ENCODE measurements around the gene GPR183. TPM values are rescaled to one million over a fixed set of nuclear protein-coding genes. Genes with fewer than 3 reads are reported as not detected.

The GPR183 gene
- total and polyA plus RNA-seq, 2 of the 8 experiments (the other 6 are each of a cell fraction or from before 2014, with no cell fraction given): not detected

- Histone ChIP-seq H3K27ac (ENCODE audit: low read depth, low read length) (no peak overlapping the region), H3K79me2 (ENCODE audit: control insufficient read depth in 1 of 2, insufficient read depth in 2 of 2, low read length in 2 of 2) (no peaks in the 10 kb centered on the region), H2BK20ac (ENCODE audit: low read length) (no peak overlapping the region), H2BK15ac (ENCODE audit: low read length) (no peak overlapping the region), H2AFZ (ENCODE audit: low read length) (no peak overlapping the region), H2AK5ac (ENCODE audit: low read depth, low read length) (no peak overlapping the region), H3K18ac (ENCODE audit: extremely low read depth, low read length) (no peak overlapping the region), H3K56ac (replicated peaks; ENCODE audit: insufficient read length, low read depth, low read length) (no peak overlapping the region), H3K4me3 (ENCODE audit: extremely low read depth in 1 of 4, insufficient read depth in 2 of 4, low read depth in 3 of 4, low read length in 4 of 4) (no peak overlapping the region), H4K91ac (replicated peaks; ENCODE audit: insufficient read length, low read length) (no peak overlapping the region), H4K20me1 (replicated peaks in 1 of 2; ENCODE audit: control insufficient read depth in 1 of 2, insufficient read depth in 2 of 2, low read length in 2 of 2) (peaks cover 3 to 8% of the 10 kb centered on the region in 2 experiments), H2BK12ac (ENCODE audit: low read depth, low read length) (no peak overlapping the region), H3K14ac (ENCODE audit: insufficient read length) (no peak overlapping the region), H2BK5ac (ENCODE audit: low read depth, low read length) (no peak overlapping the region), H4K5ac (ENCODE audit: insufficient read length, low read depth, low read length) (no peak overlapping the region), H2BK120ac (replicated peaks; ENCODE audit: low read depth, low read length) (no peak overlapping the region), H4K8ac (ENCODE audit: extremely low read depth, insufficient read depth, low read length) (no peak overlapping the region), H3K9me3 (ENCODE audit: insufficient read depth in 2 of 2, low read depth in 1 of 2, low read length in 1 of 2) (no peaks in the 10 kb centered on the region), H3K23me2 (ENCODE audit: low read depth, low read length) (no peaks in the 10 kb centered on the region), H3K4me1 (replicated peaks in 1 of 4; ENCODE audit: control insufficient read depth in 3 of 4, insufficient read depth in 4 of 4, low read length in 3 of 4) (no peaks in the 10 kb centered on the region), H3K4me2 (ENCODE audit: insufficient read depth in 1 of 2, low read depth in 2 of 2, low read length in 2 of 2) (no peak overlapping the region), H3K4ac (replicated peaks; ENCODE audit: insufficient read length, low read depth, low read length) (no peak overlapping the region), H3K79me1 (ENCODE audit: low read depth, low read length) (no peaks in the 10 kb centered on the region; the same call in 1 of the 2 replicates), H3K27me3 (replicated peaks in 1 of 4; ENCODE audit: control insufficient read depth in 3 of 4, extremely low read depth in 1 of 4, insufficient read depth in 3 of 4, low read length in 3 of 4) (no peaks in the 10 kb centered on the region), H3K23ac (ENCODE audit: insufficient read length) (no peak overlapping the region), H3K9ac (replicated peaks in 1 of 4; ENCODE audit: extremely low read depth in 1 of 4, low read depth in 3 of 4, low read length in 3 of 4) (no peak overlapping the region), H3K36me3 (ENCODE audit: control insufficient read depth in 2 of 4, insufficient read depth in 4 of 4, low read length in 3 of 4) (no peaks in the 10 kb centered on the region)
- FAIRE-seq (no peak), DNase-seq (ENCODE audit: low read depth in 1 of 2, low spot score in 2 of 2) (no peak)
- ChIA-PET POLR2A (ENCODE audit: partially characterized antibody) (interaction anchor here (0.8 kb wide), 1 partner anchor 9 kb away, joined by 3 read pairs; no protein-coding TSS in a partner anchor), CTCF (ENCODE audit: partially characterized antibody) (interaction anchor here (0.6 to 1.8 kb wide), 4 partner anchors 37 to 409 kb away, joined by 3 to 6 read pairs (median 4); no protein-coding TSS in a partner anchor)
- no peak for TF ChIP-seq KDM5A (IDR thresholded peaks at IDR 0.05; ENCODE audit: low read length)
- no peak for TF ChIP-seq PHF8 (conservative IDR thresholded peaks at IDR 0.05; ENCODE audit: low read depth, low read length)
- no peak for TF ChIP-seq POLR2AphosphoS5 (IDR thresholded peaks at IDR 0.05; ENCODE audit: low read depth, low read length)
- no peak for TF ChIP-seq TAF1 (IDR thresholded peaks at IDR 0.05; ENCODE audit: low read depth, low read length)
- TF ChIP-seq E2F6 (IDR thresholded peaks at IDR 0.05): no peak
- 95% methylated on average over 3 of the region's 3 CpGs; no CpG with 5 or more reads in 1 of the 2 experiments for WGBS, 2 experiments (ENCODE audit: extremely low coverage in 1 of 2, insufficient coverage in 1 of 2, insufficient read length in 1 of 2, insufficient replicate concordance in 2 of 2, low coverage in 1 of 2, low lambda C conversion rate in 2 of 2, missing lambda C conversion rate in 1 of 2)
These were observed 1.4 kb upstream of the GPR183 start for GRCh38 chr13:99308471-99309087.
